Skin epidermis (tissue), 12 donors: ENCODE results near the gene PFDN4.
A peak's percentile ranks its signal among the peaks of the same experiment; 100 is the strongest.
"Not testable (repeated sequence)": the region's sequence is repeated elsewhere in the genome, so short reads cannot be mapped to it uniquely, and the experiment has no call there.

Experiments
- H3K27ac ChIP-seq, 21 experiments: fragments of 200-600 bp; sonication (generic) in 11 of 21; one replicate each; pipeline ENCODE4 v1.5.0; 2020; ENCODE audit warnings: mild to moderate bottlenecking in 3 of 21, inconsistent platforms in 2 of 21, moderate library complexity in 2 of 21
- H3K4me3 ChIP-seq, 7 experiments: fragments of 200-600 bp; sonication (generic) in 2 of 7; one replicate each; pipeline ENCODE4 v1.5.0; 2020; ENCODE audit warnings: inconsistent platforms in 2 of 7, mild to moderate bottlenecking in 2 of 7, moderate library complexity in 1 of 7

PFDN4 gene

DNA sequence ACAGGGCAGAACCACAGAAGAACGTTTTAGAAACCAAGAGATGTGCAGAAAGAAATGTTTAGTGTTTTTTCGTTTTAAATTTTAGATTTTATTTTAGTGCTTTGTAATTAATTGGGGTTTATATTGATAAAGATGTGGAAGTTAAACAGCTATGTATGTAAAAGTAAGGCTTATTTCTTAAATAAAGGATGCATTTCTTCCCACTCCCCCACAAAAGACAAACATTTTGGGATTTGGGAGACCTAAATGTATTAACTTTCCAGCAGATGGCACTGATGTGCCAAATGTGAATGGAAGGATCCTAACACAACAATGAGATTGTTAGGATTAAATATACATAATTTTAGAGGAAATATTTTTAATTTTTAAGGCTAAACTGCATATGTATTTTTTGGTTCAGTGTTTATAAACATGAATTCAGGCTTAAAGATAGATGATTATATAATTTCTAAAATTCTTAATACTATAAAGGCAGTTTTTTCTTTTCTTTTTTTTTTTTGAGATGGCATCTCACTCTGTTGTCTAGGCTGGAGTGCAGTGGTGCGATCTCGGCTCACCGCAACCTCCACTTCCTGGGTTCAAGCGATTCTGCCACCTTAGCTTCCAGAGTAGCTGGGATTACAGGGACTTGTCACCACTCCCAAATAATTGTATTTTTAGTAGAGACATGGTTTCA, 12.0 kb downstream of the PFDN4 start:
- Histone ChIP-seq H3K27ac (no peak overlapping the region), H3K4me3 (no peak overlapping the region)

DNA sequence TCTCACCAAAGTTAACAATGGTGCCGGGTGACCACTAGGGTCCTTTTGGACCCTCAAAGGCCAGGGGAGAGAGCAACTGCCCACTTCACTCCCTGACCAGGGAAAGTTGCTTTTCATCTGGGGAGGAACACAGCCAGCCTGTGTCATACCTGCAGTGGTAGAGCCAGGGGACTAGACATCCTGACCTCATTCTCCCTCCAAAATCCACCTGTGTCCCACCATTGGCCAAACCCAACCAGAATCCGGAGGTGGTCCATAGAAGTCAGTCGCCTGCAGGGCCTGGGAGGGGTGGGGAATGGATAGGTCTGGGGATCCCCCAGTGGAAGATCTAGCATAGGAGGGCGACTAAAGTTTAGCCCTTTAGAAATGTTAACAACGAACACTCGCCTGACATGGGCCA, 12.8 kb downstream of the PFDN4 start:
- H3K27ac ChIP-seq = no peak overlapping the region
- no peak overlapping the region for H3K4me3 ChIP-seq

DNA sequence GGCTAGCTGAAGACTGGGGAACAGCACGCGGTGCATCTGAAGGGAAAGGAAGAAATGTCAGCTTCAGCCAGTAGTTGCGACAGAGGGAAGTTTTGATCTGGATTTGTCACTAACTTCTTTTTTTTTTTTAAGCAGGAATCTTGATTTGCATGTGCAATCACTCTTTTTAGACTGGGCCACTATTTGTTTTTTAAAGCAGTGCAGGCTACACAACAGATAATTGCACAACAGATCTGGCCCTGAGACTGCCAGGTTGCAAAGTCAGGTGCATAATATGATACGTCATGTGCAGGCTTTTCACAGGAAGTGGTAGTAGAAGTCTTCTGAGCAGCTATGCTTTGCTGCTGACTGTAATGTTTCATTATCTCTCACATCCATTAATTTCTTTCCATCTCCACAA, 13.5 kb downstream of the PFDN4 start:
- Histone ChIP-seq H3K4me3 (no peak overlapping the region), H3K27ac (peak overlapping the region in 2 of 21 experiments; percentile 21 to 52)

DNA sequence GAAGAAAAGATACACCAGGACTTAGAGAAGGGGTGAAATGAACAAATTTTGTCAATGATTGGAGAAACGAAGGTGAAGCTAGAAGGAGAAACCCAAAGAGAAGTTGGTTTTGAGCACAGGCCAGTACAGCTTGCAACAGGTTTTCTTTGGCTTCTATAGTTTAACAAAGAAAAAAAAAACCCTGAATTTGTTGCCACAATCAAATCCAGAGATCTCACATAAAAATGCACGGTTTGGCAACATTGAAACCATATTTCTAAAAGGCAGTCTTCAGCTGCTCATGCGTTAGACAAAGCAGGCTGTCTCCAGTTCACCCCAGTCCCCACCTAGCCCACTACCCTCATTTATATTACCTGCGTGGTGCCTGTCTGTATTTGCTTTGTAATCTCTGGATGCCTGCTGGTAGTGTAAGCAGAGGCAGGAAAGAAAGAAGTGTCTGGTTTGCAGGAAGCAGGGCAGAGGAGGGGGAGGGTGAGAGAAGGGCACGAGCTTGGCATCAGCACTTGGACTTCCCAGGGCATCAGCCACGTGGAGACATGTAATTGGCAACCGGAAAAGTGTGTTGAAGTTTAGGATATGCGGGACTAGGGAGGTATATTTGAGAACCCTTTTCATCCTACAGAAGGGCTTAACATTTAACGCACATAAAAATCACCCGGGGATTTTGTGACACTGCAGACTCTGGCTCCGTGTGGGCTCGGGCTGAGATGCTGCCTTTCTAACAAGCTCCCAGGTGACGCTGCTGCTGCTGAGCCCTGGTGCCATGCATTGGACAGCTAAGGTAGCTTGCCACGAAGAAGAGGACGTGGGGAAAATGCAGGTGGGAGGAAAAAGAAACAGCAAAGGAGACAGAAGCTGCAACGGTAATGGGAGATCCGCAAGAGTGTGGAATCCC, 14.4 kb downstream of the PFDN4 start:
- peak overlapping the region in 2 of 21 experiments; percentile 21 to 52 for H3K27ac ChIP-seq
- no peak overlapping the region for H3K4me3 ChIP-seq

DNA sequence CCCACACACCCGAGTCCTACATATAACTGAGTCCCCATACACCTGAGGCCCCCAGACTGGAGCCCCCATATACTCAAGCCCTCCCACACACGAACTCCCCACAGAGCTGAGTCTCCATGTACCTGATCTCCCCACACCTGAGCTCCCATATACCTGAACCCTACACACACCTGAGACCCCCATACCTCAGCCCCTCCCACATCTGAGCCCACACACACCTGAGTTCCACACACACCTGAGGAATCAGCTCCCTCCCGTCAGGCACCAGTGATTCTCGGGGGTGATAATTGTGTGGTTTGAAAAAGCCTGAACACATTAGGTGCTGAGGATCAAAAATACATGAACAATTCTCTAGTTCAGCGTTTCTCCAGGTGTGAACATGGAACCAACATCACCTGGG, 15.4 kb downstream of the PFDN4 start:
- no peak overlapping the region for H3K4me3 ChIP-seq
- no peak overlapping the region for H3K27ac ChIP-seq

DNA sequence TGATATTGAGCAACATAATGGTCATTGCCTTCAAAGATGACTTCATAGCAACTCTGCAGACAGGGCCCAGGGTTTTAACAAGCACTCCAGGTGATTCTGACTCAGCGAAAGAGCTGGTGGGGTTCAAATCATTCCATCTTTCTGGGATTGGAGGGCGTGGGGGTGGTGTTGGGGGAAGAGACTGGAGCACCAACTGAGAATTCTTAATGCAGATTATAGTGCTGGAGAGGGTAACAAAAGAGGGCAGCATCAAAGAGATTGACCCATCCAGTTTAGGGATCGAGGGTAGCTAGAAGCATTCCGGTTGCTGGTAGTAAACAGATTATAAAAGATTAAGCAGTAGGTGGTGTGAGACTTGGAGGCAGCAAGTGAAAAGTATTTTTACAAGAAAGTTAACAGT, 15.9 kb downstream of the PFDN4 start:
- Histone ChIP-seq H3K4me3 (no peak overlapping the region), H3K27ac (no peak overlapping the region)

DNA sequence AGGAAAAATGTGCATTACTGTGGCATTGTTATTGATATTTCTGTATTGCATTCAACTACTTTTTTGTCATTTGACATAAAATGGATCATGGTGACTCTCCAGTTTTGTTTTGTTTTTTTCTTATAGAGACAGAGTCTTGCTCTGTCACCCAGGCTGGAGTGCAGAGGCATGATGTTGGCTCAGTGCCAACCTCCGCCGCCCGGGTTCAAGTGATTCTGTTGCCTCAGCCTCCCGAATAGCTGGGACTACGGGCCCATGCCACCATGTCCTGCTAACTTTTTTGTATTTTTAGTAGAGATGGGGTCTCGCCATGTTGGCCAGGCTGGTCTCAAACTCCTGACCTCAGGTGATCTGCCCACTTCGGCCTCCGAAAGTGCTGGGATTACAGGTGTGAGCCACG, 16.8 kb downstream of the PFDN4 start:
- not testable (repeated sequence) for H3K27ac ChIP-seq

DNA sequence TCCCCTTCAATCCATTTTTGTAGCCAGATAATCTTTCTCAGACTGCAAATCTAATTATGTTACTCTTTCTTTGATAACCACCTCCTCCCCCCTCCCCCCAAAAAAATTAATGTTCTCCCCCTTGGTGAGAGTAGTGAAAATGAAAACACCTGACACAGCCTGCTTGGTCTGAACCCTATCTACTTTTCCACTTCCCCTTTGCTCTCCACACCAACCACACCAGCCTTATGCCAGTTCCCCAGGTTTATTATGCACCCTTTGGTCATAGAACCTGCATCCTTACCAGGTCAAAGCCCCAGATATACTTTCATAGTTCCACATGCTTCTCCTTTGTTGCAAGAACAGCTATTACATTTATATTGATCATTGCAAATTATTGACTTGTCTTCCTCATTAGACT, 19.4 kb downstream of the PFDN4 start:
- H3K27ac ChIP-seq = no peak overlapping the region
- no peak overlapping the region for H3K4me3 ChIP-seq

More for the DNA sequence above, 16.8 kb downstream of the PFDN4 start:
- not testable (repeated sequence) for H3K4me3 ChIP-seq

DNA sequence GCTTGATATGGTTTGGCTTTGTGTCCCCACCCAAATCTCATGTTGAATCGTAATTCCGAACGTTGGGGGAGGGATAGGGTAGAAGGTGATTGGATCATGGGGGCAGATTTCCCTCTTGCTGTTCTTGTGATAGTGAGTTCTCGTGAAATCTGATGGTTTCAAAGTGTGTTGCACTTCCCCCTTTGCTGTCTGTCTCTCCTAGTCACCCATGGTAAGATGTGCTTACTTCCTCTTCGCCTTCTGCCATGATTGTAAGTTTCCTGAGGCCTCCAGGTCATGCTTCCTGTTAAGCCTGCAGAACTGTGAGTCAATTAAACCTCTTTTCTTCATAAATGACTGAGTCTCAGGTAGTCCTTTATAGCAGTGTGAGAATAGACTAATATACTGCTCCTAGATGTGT, 19.9 kb downstream of the PFDN4 start:
- Histone ChIP-seq H3K27ac (no peak overlapping the region), H3K4me3 (no peak overlapping the region)

DNA sequence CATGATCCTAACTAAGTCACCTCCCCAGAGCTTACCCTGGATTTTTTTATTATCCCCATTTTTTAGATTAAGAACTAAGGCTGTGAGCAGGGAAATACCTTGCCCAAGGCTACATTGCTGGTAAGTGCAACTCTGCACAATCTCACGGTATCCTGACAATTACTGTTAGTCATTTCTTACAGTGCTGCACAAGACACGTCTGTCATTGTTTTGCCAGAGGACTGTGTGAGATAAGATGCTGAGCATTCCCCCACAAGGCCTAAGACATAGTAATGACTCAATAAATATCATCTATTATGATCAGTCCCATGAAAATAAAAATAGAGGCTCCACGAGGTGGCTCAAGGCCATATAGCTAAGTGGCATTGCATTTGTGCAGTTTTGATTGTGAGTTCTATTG, 21.0 kb downstream of the PFDN4 start:
- no peak overlapping the region for H3K27ac ChIP-seq
- no peak overlapping the region for H3K4me3 ChIP-seq

DNA sequence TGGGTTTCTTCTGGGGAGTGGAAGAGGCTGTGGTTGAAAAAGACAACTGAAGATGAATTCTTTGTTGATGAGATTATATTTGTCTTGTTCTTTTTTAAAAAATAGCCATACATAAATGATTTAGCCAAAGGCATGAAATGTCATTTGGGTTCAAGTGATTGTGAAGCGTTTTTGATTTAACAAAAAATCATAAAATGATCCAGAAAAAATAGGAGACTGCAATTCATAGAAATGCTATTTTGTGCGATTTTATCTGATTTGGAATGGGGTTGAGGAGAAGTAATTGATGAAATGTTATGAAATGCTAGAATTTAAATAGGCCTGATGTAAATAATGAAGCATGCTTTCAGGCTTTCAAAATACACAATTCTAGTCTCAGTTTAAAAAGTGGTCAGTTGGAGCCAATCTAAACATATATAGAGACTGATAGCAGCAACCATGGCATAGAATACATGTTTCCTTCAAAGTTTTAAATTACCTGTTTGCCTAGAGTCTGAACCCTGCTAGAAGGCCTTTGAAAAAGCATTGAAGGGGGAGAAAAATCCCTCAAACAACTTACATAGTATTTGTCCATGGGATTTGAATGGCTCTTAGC, 21.8 kb downstream of the PFDN4 start:
- Histone ChIP-seq H3K4me3 (no peak overlapping the region), H3K27ac (no peak overlapping the region)

DNA sequence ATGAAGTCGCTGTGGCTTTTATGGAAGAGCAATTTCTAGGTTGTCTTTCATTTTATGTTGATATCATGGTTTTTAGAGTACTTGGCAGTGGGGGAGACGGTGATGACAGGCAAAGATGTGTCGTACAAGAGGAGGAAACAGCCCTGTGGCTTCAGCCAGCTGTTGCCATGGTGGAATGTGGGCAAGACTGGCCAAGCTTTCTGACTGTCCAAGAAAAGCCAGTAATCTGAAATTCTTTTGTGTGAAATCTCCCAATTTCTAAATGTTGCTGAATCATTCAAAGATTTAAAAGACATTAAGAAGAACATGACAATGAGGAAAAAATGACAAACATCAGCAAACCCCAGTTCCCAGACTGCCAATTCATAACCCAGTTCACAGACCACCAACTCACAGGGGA, 23.1 kb downstream of the PFDN4 start:
- no peak overlapping the region for H3K4me3 ChIP-seq

DNA sequence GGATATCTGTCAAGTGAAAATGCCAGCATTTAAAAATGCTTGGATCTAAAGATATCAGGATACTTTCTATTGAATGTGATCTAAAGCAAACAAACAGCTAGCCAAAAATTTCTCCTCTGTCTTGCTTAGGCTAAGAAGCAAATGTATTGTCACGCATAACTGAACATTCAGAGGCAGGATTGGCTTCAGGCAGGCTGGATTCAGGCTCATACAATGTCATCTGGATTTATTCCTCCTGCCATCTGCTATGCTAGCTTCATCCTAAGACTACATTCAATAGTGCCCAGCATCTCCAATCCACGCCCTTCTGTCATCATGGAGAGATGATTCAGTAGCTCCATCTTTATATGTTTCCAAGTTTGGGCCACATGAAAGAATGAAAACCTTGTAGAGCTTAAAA, 27.1 kb downstream of the PFDN4 start:
- no peak overlapping the region for H3K27ac ChIP-seq
- H3K4me3 ChIP-seq = no peak overlapping the region

More for the DNA sequence above, 23.1 kb downstream of the PFDN4 start:
- no peak overlapping the region for H3K27ac ChIP-seq

DNA sequence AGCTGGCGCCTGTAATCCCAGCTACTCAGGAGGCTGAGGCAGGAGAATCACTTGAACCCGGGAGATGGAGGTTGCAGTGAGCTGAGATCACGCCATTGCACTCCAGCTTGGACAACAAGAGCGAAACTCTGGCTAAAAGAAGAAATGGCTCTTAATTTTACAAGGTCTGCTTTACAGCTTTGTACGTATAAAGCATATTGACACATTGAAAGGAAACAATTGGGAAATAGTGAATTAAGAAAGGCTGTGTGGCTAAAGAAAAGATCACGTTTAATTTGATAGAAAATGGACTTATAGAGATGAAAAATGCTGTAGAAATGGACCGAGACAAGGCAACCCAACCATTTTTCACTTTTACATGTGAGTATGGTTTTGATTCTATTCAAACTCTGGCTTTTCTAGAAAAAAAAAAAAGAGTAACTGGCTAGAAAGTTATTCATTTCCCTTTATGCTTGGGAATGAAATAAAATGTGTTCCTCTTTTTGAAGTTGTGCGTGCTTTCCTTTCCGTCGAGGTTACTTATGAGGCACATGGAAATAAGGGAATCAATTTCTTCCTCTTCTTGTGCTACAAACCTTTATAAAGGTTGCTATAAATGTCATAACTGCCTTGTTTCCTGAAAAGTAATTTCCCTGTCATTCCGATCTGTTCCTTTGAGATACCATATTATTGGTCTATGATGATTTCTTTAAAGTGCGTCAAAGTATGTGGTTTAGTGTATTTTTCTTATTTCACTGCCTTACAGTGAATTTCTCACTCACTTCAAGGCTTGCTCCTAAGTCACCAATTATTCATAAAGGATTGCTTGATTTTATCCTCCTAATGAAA, 29.4 kb downstream of the PFDN4 start:
- no peak overlapping the region for H3K27ac ChIP-seq
- no peak overlapping the region for H3K4me3 ChIP-seq

DNA sequence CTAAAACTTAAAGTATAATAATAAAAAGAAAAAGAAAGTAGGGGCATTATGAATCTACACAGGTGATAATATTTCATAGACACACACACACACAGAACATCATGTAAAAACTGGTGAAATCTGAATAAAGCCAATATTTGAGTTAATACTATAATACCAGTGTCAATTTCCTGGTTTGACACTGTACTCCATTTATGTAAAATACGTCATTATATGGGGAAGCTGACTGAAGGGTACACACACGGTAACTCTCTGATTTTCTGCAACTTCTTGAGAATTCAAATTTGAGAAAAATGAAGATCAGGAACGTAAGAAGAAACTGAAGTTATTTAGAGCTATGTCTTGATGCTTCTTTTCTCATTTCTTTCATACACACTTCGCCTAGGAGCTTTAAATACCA, 36.2 kb downstream of the PFDN4 start:
- H3K27ac ChIP-seq = no peak overlapping the region

DNA sequence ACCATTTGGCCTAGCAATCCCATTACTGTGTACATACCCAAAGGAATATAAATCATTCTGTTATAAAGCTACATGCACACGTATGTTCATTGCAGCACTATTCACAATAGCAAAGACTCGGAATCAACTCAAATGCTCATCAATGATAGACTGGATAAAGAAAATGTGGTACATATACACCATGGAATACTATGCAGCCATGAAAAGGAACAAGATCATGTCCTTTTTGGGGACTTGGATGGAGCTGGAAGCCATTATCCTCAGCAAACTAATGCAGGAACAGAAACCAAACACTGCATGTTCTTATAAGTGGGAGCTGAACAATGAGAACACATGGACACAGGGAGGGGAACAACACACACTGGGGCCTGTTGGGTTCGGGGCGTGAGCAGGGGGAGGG, 40.8 kb downstream of the PFDN4 start:
- H3K4me3 ChIP-seq, H3K27ac ChIP-seq: not testable (repeated sequence)

More for the DNA sequence above, 36.2 kb downstream of the PFDN4 start:
- H3K4me3 ChIP-seq = no peak overlapping the region

DNA sequence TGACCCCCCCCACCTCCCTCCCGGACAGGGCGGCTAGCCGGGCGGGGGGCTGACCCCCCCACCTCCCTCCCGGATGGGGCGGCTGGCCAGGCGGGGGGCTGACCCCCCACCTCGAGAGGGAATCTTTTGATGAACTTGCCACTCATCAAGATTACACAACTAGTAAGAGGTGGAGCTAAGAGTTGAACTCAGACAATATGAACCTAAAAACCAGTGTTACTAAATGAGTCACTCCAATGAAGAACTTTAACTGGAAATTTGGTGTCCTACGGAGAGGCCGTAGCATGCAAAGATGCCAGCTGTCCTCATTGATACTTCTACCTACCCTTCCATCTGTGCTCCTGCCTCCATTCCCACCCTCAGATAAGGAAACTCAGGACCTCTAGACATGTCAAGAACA, 42.8 kb downstream of the PFDN4 start:
- Histone ChIP-seq H3K27ac (no peak overlapping the region), H3K4me3 (no peak overlapping the region)

DNA sequence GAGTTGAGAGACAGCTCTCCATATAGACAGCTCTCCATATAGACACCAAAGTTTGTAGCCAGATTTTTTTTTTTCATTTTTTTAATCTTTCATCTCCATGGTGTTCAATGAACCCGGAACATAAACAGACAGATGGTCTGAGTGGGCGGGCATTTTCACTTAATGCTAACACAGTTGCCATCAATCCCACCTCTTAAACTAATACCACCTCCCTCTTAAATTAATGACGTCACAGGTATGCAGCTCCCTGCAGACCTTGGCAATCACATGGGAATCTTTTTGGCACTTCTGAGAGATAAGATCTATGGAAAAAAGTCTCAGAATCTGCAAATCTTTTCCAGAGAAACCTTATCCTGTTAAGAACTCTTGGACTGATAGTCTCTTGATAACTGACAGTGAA, 43.2 kb downstream of the PFDN4 start:
- Histone ChIP-seq H3K4me3 (no peak overlapping the region), H3K27ac (no peak overlapping the region)

DNA sequence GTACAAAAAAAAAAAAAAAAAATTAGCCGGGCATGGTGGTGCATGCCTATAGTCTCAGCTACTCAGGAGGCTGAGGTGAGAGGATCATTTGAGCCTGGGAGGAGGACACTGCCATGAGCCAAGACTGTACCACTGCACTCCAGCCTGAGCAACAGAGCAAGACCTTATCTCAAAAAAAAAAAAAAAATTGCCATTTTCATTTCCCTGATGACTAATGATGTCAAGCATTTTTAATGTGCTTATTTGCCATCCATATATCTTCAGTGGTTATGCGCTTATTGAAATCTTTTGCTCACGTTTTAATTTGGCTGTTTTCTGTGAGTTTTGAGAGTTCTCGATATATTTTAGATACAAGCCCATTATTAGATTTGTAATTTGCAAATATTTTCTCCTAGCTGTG, 46.7 kb downstream of the PFDN4 start:
- no peak overlapping the region for H3K4me3 ChIP-seq
- no peak overlapping the region for H3K27ac ChIP-seq

DNA sequence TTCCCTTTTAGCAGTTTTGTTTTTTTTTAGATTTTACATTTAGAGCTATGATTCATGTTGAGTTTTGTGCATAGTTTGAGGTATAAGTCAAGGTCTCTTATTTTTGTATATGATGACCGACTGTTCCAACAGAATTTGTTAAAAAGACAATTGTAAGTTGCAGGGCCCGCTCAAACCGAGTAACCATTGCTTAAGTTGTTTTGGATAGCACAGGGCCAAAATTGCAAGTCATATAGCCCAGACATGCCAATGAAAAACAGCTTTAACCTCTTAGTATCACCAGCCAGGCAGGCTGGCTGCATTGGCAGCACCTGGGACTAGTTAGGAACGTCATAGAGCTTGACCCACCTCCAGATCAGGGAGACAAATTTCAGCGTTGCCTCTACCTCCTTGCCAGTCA, 47.3 kb downstream of the PFDN4 start:
- no peak overlapping the region for H3K27ac ChIP-seq
- H3K4me3 ChIP-seq = no peak overlapping the region
